Lower leg skin (tissue), 3 donors: ENCODE data around the gene F2RL1.

ENCODE experiments used
- CTCF ChIP-seq, 3 donors: fragments of 450-650 bp; IDR thresholded peaks; one replicate each; pipeline ENCODE4 v1.5.1; 2016; ENCODE audit warnings: antibody characterized with exemption in 3 of 3, mild to moderate bottlenecking in 3 of 3, moderate library complexity in 2 of 3
- POLR2A ChIP-seq, 2 donors: fragments of 450-650 bp; IDR thresholded peaks; one replicate each; pipeline ENCODE4 v1.6.1; 2016 to 2017; ENCODE audit warnings: antibody characterized with exemption in 2 of 2, mild to moderate bottlenecking in 1 of 2, moderate library complexity in 1 of 2

GRCh38 chr5:76866503-76866902, 47.7 kb downstream of the F2RL1 start:
- TF ChIP-seq POLR2A (IDR thresholded peaks at IDR 0.05) (no peak), CTCF (IDR thresholded peaks at IDR 0.05) (no peak)
